Measurements from ENCODE around the gene NMBR.

DNA sequence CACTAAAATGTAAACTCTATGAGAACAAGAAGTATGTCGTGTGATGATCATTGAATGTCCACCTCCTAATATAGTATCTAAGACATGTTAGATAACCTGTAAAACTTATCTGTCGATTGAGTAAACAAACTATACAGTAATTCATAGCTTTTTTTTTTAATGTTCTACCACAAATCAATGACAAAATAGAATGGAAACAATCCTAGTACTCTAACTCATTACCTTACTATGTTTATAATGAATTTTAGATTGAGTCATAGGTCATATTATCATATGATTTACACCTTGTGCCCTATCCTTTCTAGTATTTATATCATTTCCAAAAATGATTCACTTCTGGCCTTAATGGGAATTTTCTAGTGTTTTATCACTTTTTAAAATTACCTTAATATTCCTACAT lies 6.3 kb upstream of the NMBR start:
- no peak for TF ChIP-seq POLR2AphosphoS5 (IDR thresholded peaks at IDR 0.05; ENCODE audit: low read depth, low read length)
- TF ChIP-seq, protein P1, sequence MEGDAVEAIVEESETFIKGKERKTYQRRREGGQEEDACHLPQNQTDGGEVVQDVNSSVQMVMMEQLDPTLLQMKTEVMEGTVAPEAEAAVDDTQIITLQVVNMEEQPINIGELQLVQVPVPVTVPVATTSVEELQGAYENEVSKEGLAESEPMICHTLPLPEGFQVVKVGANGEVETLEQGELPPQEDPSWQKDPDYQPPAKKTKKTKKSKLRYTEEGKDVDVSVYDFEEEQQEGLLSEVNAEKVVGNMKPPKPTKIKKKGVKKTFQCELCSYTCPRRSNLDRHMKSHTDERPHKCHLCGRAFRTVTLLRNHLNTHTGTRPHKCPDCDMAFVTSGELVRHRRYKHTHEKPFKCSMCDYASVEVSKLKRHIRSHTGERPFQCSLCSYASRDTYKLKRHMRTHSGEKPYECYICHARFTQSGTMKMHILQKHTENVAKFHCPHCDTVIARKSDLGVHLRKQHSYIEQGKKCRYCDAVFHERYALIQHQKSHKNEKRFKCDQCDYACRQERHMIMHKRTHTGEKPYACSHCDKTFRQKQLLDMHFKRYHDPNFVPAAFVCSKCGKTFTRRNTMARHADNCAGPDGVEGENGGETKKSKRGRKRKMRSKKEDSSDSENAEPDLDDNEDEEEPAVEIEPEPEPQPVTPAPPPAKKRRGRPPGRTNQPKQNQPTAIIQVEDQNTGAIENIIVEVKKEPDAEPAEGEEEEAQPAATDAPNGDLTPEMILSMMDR (IDR thresholded peaks at IDR 0.05), result no peak

All from Panc1 (cell line).